H1 (cell line): ENCODE results near the gene ABCC11. TPM values are rescaled to one million over a fixed set of nuclear protein-coding genes. Genes with fewer than 3 reads are reported as not detected.

ENCODE experiments used
- CTCF ChIA-PET: fragments of 300-600 bp; sonication (Branson Sonifier 250); formaldehyde crosslinking; loops from one replicate; lab custom pipeline; 2021; ENCODE audit not compliant: partially characterized antibody; lab: Charles Lee
- POLR2A ChIA-PET: fragments of 300-600 bp; sonication (Branson Sonifier 250); formaldehyde crosslinking; loops from one replicate; lab custom pipeline; 2021; ENCODE audit warnings: inconsistent platforms; ENCODE audit not compliant: partially characterized antibody; lab: Charles Lee
- DNase-seq, 2 experiments: peaks; one replicate each; pipeline versions ENCODE4 v3.0.0 to v3.0.0-alpha.2; 2010 to 2022; ENCODE audit warnings: low spot score in 2 of 2, low read depth in 1 of 2, mixed read lengths in 1 of 2
- FAIRE-seq: peaks from 2 replicates; lab custom pipeline; 2011; peaks lifted over from hg19 to GRCh38; lab: Jason Lieb, UNC
- H2AFZ ChIP-seq: 2 replicates; pipeline ENCODE4 v1.8.1; 2012; ENCODE audit warnings: low read length, inconsistent platforms
- H2AK5ac ChIP-seq: 2 replicates; pipeline ENCODE4 v1.6.1; 2013; ENCODE audit warnings: low read depth, low read length
- H2BK120ac ChIP-seq: replicated peaks from 2 replicates; pipeline ENCODE3; 2013; ENCODE audit warnings: low read depth, low read length, inconsistent platforms
- H2BK12ac ChIP-seq: 2 replicates; pipeline ENCODE4 v1.6.1; 2013; ENCODE audit warnings: low read depth, low read length
- H2BK15ac ChIP-seq: 2 replicates; pipeline ENCODE4 v1.6.1; 2013; ENCODE audit warnings: low read length
- H2BK20ac ChIP-seq: 2 replicates; pipeline ENCODE4 v1.6.1; 2013; ENCODE audit warnings: low read length
- H2BK5ac ChIP-seq: 2 replicates; pipeline ENCODE4 v1.6.1; 2013; ENCODE audit warnings: low read depth, low read length
- H3K14ac ChIP-seq: 2 replicates; pipeline ENCODE4 v1.6.1; 2013; ENCODE audit warnings: inconsistent platforms; ENCODE audit not compliant: insufficient read length
- H3K18ac ChIP-seq: 2 replicates; pipeline ENCODE4 v1.6.1; 2013; ENCODE audit warnings: low read length; ENCODE audit errors: extremely low read depth
- H3K23ac ChIP-seq: 2 replicates; pipeline ENCODE4 v1.6.1; 2013; ENCODE audit warnings: inconsistent platforms; ENCODE audit not compliant: insufficient read length
- H3K23me2 ChIP-seq: 2 replicates; pipeline ENCODE4 v1.6.1; 2013; ENCODE audit warnings: low read depth, low read length
- H3K27ac ChIP-seq: 2 replicates; pipeline ENCODE4 v1.6.1; 2011; ENCODE audit warnings: low read depth, low read length, inconsistent platforms
- H3K27me3 ChIP-seq, 4 experiments: replicated peaks in 1 of 4; 1 replicate in 1 of 4; 2 replicates in 3 of 4; pipeline versions ENCODE4 v1.6.1 to v1.8.1; 2011 to 2013; ENCODE audit warnings: low read length in 3 of 4, mild to moderate bottlenecking in 3 of 4, inconsistent platforms in 2 of 4, mixed read lengths in 2 of 4, moderate library complexity in 1 of 4; ENCODE audit not compliant: control insufficient read depth in 3 of 4, insufficient read depth in 3 of 4; ENCODE audit errors: extremely low read depth in 1 of 4
- H3K36me3 ChIP-seq, 4 experiments: 2 replicates each; pipeline versions ENCODE4 v1.6.1 to v1.8.1; 2011 to 2013; ENCODE audit warnings: mild to moderate bottlenecking in 4 of 4, low read length in 3 of 4, moderate library complexity in 2 of 4, control low read depth in 1 of 4, inconsistent platforms in 1 of 4; ENCODE audit not compliant: insufficient read depth in 4 of 4, control insufficient read depth in 2 of 4
- H3K4ac ChIP-seq: replicated peaks from 2 replicates; pipeline ENCODE3; 2013; ENCODE audit warnings: low read length, low read depth, mixed read lengths, inconsistent platforms; ENCODE audit not compliant: insufficient read length
- H3K4me1 ChIP-seq, 4 experiments: replicated peaks in 1 of 4; 1 replicate in 1 of 4; 2 replicates in 3 of 4; pipeline versions ENCODE4 v1.6.1 to v1.8.1; 2011 to 2013; ENCODE audit warnings: low read length in 3 of 4, inconsistent platforms in 2 of 4, mixed read lengths in 1 of 4; ENCODE audit not compliant: insufficient read depth in 4 of 4, control insufficient read depth in 3 of 4
- H3K4me2 ChIP-seq, 2 experiments: 2 replicates each; pipeline versions ENCODE4 v1.6.1 to v1.8.1; 2011 to 2013; ENCODE audit warnings: low read depth in 2 of 2, low read length in 2 of 2, control low read depth in 1 of 2, inconsistent platforms in 1 of 2, mild to moderate bottlenecking in 1 of 2; ENCODE audit not compliant: insufficient read depth in 1 of 2
- H3K4me3 ChIP-seq, 4 experiments: fragments of 200-600, 300-600 bp in 1 of 4; sonication (generic), shearing (Covaris generic), sonication (Bioruptor Twin) in 1 of 4; 2 replicates each; pipeline versions ENCODE4 v1.5.1 to v1.8.1; 2011 to 2016; ENCODE audit warnings: low read length in 4 of 4, low read depth in 3 of 4, control low read depth in 2 of 4, inconsistent platforms in 2 of 4, mild to moderate bottlenecking in 2 of 4, mixed read lengths in 1 of 4, moderate library complexity in 1 of 4; ENCODE audit not compliant: insufficient read depth in 2 of 4; ENCODE audit errors: extremely low read depth in 1 of 4
- H3K56ac ChIP-seq: replicated peaks from 2 replicates; pipeline ENCODE3; 2013; ENCODE audit warnings: low read depth, mild to moderate bottlenecking, mixed read lengths, low read length, inconsistent platforms; ENCODE audit not compliant: insufficient read length
- H3K79me1 ChIP-seq: 2 replicates; pipeline ENCODE4 v1.6.1; 2013; ENCODE audit warnings: low read depth, low read length, control low read depth
- H3K79me2 ChIP-seq, 2 experiments: 2 replicates each; pipeline versions ENCODE4 v1.6.1 to v1.8.1; 2012 to 2013; ENCODE audit warnings: low read length in 2 of 2, mild to moderate bottlenecking in 2 of 2, inconsistent platforms in 1 of 2; ENCODE audit not compliant: insufficient read depth in 2 of 2, control insufficient read depth in 1 of 2
- H3K9ac ChIP-seq, 4 experiments: replicated peaks in 1 of 4; 1 replicate in 1 of 4; 2 replicates in 3 of 4; pipeline versions ENCODE4 v1.6.1 to v1.8.1; 2011 to 2013; ENCODE audit warnings: low read depth in 3 of 4, low read length in 3 of 4, control low read depth in 2 of 4, mild to moderate bottlenecking in 2 of 4, moderate library complexity in 2 of 4, inconsistent platforms in 1 of 4; ENCODE audit errors: extremely low read depth in 1 of 4
- H3K9me3 ChIP-seq, 2 experiments: 2 replicates each; pipeline versions ENCODE4 v1.6.1 to v1.8.1; 2012 to 2013; ENCODE audit warnings: mild to moderate bottlenecking in 2 of 2, moderate library complexity in 2 of 2, control low read depth in 1 of 2, inconsistent platforms in 1 of 2, low read depth in 1 of 2, low read length in 1 of 2, mixed read lengths in 1 of 2; ENCODE audit not compliant: insufficient read depth in 2 of 2
- H4K20me1 ChIP-seq, 2 experiments: replicated peaks in 1 of 2; 2 replicates each; pipeline versions ENCODE3 to v1.8.1; 2011 to 2013; ENCODE audit warnings: inconsistent platforms in 2 of 2, low read length in 2 of 2, mild to moderate bottlenecking in 1 of 2; ENCODE audit not compliant: insufficient read depth in 2 of 2, control insufficient read depth in 1 of 2
- H4K5ac ChIP-seq: 2 replicates; pipeline ENCODE4 v1.6.1; 2013; ENCODE audit warnings: low read length, low read depth, mixed read lengths, inconsistent platforms; ENCODE audit not compliant: insufficient read length
- H4K8ac ChIP-seq: 2 replicates; pipeline ENCODE4 v1.8.0; 2013; ENCODE audit warnings: mild to moderate bottlenecking, moderate library complexity, low read length, inconsistent platforms; ENCODE audit not compliant: insufficient read depth; ENCODE audit errors: extremely low read depth
- H4K91ac ChIP-seq: replicated peaks from 2 replicates; pipeline ENCODE3; 2013; ENCODE audit warnings: low read length, mixed read lengths, inconsistent platforms; ENCODE audit not compliant: insufficient read length
- BACH1 ChIP-seq: IDR thresholded peaks from 2 replicates; pipeline ENCODE4 v1.6.1; 2012; ENCODE audit warnings: low read length, improper control_type of control experiment
- EP300 ChIP-seq, 2 experiments: IDR thresholded peaks; 1 replicate in 1 of 2; 2 replicates in 1 of 2; pipeline ENCODE4 v1.6.1; 2011 to 2012; ENCODE audit warnings: low read depth in 2 of 2, low read length in 2 of 2, mild to moderate bottlenecking in 2 of 2, borderline replicate concordance in 1 of 2, inconsistent platforms in 1 of 2, moderate library complexity in 1 of 2
- GTF2F1 ChIP-seq: IDR thresholded peaks from 2 replicates; pipeline ENCODE4 v1.6.1; 2012; ENCODE audit warnings: low read depth, low read length, improper control_type of control experiment, borderline replicate concordance
- MAFK ChIP-seq: IDR thresholded peaks from 2 replicates; pipeline ENCODE4 v1.6.1; 2012; ENCODE audit warnings: low read depth, mild to moderate bottlenecking, improper control_type of control experiment, low read length
- WGBS, 2 experiments: shearing (Covaris generic) in 1 of 2; methylation state at CpG; one replicate each; pipeline versions ENCODE4 v1.1.6 to v1.1.7; 2013 to 2015; ENCODE audit warnings: low lambda C conversion rate in 2 of 2, mixed read lengths in 2 of 2, inconsistent platforms in 1 of 2, low coverage in 1 of 2, missing lambda C conversion rate in 1 of 2; ENCODE audit not compliant: insufficient replicate concordance in 2 of 2, insufficient coverage in 1 of 2, insufficient read length in 1 of 2; ENCODE audit errors: extremely low coverage in 1 of 2, missing lambda C conversion rate in 1 of 2; 5-methylcytosine and 5-hydroxymethylcytosine counted together
- polyA plus RNA-seq, 7 experiments: library from polyadenylated mRNA; depleted of rRNA in 3 of 7; stranded (reverse) in 5 of 7; unstranded in 2 of 7; fragments of >200 nt in 5 of 7; fragments of 200-250 nt in 2 of 7; gene quantifications; 1 replicate in 5 of 7; 2 replicates in 1 of 7; 4 replicates in 1 of 7; pipeline versions ENCODE4 v1.2.1 to v1.2.3, GENCODE V29; 2011 to 2013; ENCODE audit warnings: missing spikeins in 2 of 7, mixed read lengths in 2 of 7
- total RNA-seq: library from RNA; stranded (reverse); fragmentation: NEBNext Ultra II Directional; extraction: Animal tissue kit (Norgen Biotek cat#: 25700); gene quantifications from 2 replicates; pipeline ENCODE4 v1.2.1, GENCODE V29; 2021
- TF ChIP-seq, protein P1 (sequence below), 3 experiments: IDR thresholded peaks; 1 replicate in 2 of 3; 2 replicates in 1 of 3; pipeline versions ENCODE4 v1.5.1 to v1.6.1; 2011; ENCODE audit warnings: low read length in 3 of 3, mild to moderate bottlenecking in 3 of 3, inconsistent platforms in 2 of 3, low read depth in 1 of 3, moderate library complexity in 1 of 3; ENCODE audit not compliant: insufficient read depth in 1 of 3; ENCODE audit errors: control extremely low read depth in 1 of 3

The ABCC11 gene
- total and polyA plus RNA-seq, 2 of the 8 experiments (the other 6 are each of a cell fraction or from before 2014, with no cell fraction given) = 0.06 TPM; not detected in 1

DNA sequence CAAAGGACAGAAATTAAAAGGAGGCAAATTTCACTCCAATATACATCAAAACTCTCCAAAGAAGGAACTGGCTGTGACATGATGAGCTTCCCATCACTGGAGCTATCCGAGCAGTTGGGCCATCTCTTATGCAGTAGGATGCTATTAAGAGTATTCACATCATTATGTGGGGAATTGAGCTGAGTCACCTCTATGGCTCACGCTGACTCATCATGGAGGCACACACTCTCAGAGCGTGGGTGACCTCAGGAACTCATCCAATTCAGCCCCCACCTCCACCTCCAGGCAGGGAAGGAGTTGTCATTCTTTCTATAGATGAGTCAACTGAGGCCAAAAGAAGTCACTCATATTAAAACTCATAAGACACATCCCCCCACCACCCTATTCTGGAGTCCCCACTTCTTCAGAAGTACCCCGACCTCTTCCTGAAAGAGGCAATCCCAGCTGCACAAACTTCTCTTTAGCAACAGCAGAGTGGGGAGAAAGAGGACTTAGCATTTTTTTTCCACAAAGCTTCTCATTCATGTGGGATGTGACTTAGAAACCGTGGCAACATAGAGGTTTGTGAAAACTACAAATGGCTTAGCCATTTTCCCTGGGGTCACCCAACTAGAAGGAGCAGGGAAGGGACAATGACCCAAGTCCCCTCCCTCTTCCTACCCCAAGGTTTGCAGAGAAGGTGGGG, 124.1 kb downstream of the ABCC11 start:
- Histone ChIP-seq H2AK5ac (no peak overlapping the region), H3K56ac (no peak overlapping the region), H3K9me3 (no peaks in the 10 kb centered on the region), H2BK20ac (no peak overlapping the region), H4K20me1 (no peaks in the 10 kb centered on the region), H3K4me1 (no peaks in the 10 kb centered on the region), H3K18ac (no peak overlapping the region), H3K23ac (no peak overlapping the region), H3K9ac (no peak overlapping the region), H3K4me2 (no peak overlapping the region), H2BK120ac (no peak overlapping the region), H3K79me1 (no peaks in the 10 kb centered on the region), H3K27ac (no peak overlapping the region), H3K4me3 (no peak overlapping the region), H3K4ac (no peak overlapping the region), H2BK12ac (no peak overlapping the region), H3K14ac (no peak overlapping the region), H3K23me2 (no peaks in the 10 kb centered on the region), H4K5ac (no peak overlapping the region), H4K91ac (no peak overlapping the region), H3K79me2 (no peaks in the 10 kb centered on the region), H3K36me3 (no peaks in the 10 kb centered on the region), H4K8ac (no peak overlapping the region), H2BK5ac (no peak overlapping the region), H2AFZ (no peak overlapping the region), H2BK15ac (no peak overlapping the region), H3K27me3 (no peaks in the 10 kb centered on the region)
- 93% methylated on average over 5 of the region's 5 CpGs; no CpG with 5 or more reads in 1 of the 2 experiments for WGBS, 2 experiments
- ChIA-PET CTCF (interaction anchor here (0.9 to 1.0 kb wide), 2 partner anchors 68 to 552 kb away, joined by 3 to 4 read pairs; no protein-coding TSS in a partner anchor), POLR2A (interaction anchor here (0.7 kb wide), 1 partner anchor 265 kb away, joined by 3 read pairs; no protein-coding TSS in a partner anchor)
- TF ChIP-seq GTF2F1 (no peak), BACH1 (peak; percentile 95), MAFK (peak; percentile 61; the same call in 1 of the 2 replicates), EP300 (IDR thresholded peaks at IDR 0.05; ENCODE audit: borderline replicate concordance in 1 of 2, low read depth in 2 of 2, low read length in 2 of 2) (no peak)
- TF ChIP-seq, protein P1, sequence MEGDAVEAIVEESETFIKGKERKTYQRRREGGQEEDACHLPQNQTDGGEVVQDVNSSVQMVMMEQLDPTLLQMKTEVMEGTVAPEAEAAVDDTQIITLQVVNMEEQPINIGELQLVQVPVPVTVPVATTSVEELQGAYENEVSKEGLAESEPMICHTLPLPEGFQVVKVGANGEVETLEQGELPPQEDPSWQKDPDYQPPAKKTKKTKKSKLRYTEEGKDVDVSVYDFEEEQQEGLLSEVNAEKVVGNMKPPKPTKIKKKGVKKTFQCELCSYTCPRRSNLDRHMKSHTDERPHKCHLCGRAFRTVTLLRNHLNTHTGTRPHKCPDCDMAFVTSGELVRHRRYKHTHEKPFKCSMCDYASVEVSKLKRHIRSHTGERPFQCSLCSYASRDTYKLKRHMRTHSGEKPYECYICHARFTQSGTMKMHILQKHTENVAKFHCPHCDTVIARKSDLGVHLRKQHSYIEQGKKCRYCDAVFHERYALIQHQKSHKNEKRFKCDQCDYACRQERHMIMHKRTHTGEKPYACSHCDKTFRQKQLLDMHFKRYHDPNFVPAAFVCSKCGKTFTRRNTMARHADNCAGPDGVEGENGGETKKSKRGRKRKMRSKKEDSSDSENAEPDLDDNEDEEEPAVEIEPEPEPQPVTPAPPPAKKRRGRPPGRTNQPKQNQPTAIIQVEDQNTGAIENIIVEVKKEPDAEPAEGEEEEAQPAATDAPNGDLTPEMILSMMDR (IDR thresholded peaks at IDR 0.05; ENCODE audit: control extremely low read depth in 1 of 3, insufficient read depth in 1 of 3, low read depth in 1 of 3, low read length in 3 of 3) = no peak
- DNase-seq (no peak), FAIRE-seq (no peak)
